ENCODE results near the gene MCFD2. TPM values are rescaled to one million over a fixed set of nuclear protein-coding genes. Genes with fewer than 3 reads are reported as not detected.

Gene MCFD2
- total and polyA plus RNA-seq, 9 donors, result 35.7 to 49.7 (median 43.9) TPM

- H3K36me3 ChIP-seq (ENCODE audit: control insufficient read depth, insufficient read depth, low read length), result no peaks in the 10 kb centered on the region
- no peaks in the 10 kb centered on the region for H3K27me3 ChIP-seq (ENCODE audit: control insufficient read depth, insufficient read depth, low read length)
- DNase-seq, result no peak
- no peaks in the 10 kb centered on the region for H3K4me1 ChIP-seq (ENCODE audit: control insufficient read depth, insufficient read depth, low read length)
- peaks cover 9% of the 10 kb centered on the region for H3K9me3 ChIP-seq (replicated peaks; ENCODE audit: control insufficient read depth, low read depth, low read length)
- no peak overlapping the region for H3K27ac ChIP-seq (ENCODE audit: low read length)
- no peak overlapping the region for H3K4me3 ChIP-seq (ENCODE audit: low read length)
These were observed 7.5 kb upstream of the MCFD2 start for GRCh38 chr2:46923041-46923528.

DNA sequence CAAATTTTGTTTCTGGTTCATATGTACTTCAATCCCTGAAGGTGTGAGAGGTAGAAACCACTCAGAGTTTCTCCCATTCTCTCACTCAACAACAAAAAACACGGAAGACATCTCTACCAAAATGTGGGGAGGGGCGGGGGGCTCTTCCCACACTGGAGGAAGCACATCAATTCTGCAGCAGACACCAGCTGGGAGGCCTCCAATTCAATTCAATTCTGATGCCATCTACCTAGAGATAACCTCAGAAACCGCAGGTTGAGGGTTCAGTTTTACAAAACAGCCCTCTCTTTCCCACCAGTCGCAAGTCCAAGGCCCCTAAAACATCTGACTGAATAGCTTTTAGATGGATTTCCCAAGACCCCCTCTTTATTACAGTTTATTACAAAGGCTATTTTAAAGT is 7.0 kb upstream of the MCFD2 start:
- Histone ChIP-seq H3K9me3 (replicated peaks; ENCODE audit: control insufficient read depth, low read depth, low read length) (peaks cover 5% of the 10 kb centered on the region), H3K4me3 (ENCODE audit: low read length) (no peak overlapping the region), H3K36me3 (ENCODE audit: control insufficient read depth, insufficient read depth, low read length) (no peaks in the 10 kb centered on the region), H3K4me1 (ENCODE audit: control insufficient read depth, insufficient read depth, low read length) (no peaks in the 10 kb centered on the region), H3K27me3 (ENCODE audit: control insufficient read depth, insufficient read depth, low read length) (no peaks in the 10 kb centered on the region), H3K27ac (ENCODE audit: low read length) (no peak overlapping the region)
- no CpG with 5 or more reads among the region's 4 CpGs for WGBS (ENCODE audit: insufficient coverage)
- DNase-seq, result no peak

DNA sequence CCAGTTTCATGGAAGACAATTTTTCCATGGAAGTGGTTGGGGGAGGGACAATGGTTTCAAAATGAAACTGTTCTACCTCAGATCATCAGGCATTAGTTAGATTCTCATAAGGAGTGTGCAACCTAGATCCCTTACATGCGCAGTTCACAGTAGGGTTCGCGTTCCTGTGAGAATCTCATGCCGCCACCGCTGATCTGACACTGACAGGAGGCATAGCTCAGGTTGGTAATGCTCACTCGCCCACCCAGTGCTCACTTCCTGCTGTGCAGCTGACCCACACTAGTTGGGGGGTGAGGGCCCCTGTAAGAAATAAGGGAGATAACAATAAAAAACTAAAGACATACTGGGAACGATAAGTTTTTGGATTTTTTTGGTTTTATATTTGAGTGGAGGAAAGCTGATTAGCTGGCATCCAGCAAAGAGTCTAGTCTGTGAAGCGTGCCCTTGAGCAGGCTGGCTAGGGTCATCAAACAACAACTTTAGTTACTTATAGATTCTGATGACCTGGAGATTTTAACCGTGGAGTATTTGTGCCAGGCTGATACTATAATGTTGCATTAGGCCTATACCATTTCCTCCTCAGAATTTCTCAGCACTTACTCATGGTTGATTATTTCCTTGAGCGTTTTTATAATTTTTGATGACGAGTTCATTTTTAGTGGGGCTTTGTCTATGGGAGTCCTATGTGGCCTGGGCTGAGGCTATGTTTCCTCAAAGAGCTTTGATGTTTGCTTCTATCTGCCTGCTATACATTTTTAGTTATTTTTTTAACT is 6.3 kb upstream of the MCFD2 start:
- no peak for DNase-seq
- Histone ChIP-seq H3K27me3 (ENCODE audit: control insufficient read depth, insufficient read depth, low read length) (no peaks in the 10 kb centered on the region), H3K9me3 (replicated peaks; ENCODE audit: control insufficient read depth, low read depth, low read length) (peaks cover 5% of the 10 kb centered on the region), H3K36me3 (ENCODE audit: control insufficient read depth, insufficient read depth, low read length) (no peaks in the 10 kb centered on the region), H3K4me3 (ENCODE audit: low read length) (no peak overlapping the region), H3K4me1 (ENCODE audit: control insufficient read depth, insufficient read depth, low read length) (peaks cover 2% of the 10 kb centered on the region), H3K27ac (ENCODE audit: low read length) (no peak overlapping the region)
- WGBS (ENCODE audit: insufficient coverage), result 93% methylated on average over 3 of the region's 11 CpGs

DNA sequence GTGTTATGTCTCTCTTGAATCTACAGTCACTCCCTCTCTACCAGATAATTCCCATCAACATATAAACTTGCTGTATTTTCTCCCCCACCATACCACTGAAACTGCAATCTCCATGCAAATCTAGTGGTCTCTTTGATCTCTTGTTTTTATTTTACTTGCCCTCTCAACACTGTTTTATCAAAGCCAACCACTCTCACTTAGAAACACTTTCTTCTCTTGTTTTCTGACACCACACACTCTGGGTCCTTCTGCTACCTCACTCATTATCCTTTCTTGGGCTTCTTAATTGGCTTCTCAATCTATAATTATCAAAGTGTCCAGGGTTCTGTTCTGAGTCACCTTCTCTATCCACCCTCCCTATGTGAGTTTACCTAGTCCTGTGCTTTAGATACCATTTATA is 2.0 kb upstream of the MCFD2 start:
- Histone ChIP-seq H3K4me3 (ENCODE audit: low read length) (no peak overlapping the region), H3K27ac (ENCODE audit: low read length) (no peak overlapping the region), H3K9me3 (replicated peaks; ENCODE audit: control insufficient read depth, low read depth, low read length) (no peaks in the 10 kb centered on the region), H3K4me1 (ENCODE audit: control insufficient read depth, insufficient read depth, low read length) (peaks cover 17% of the 10 kb centered on the region), H3K36me3 (ENCODE audit: control insufficient read depth, insufficient read depth, low read length) (peaks cover 5% of the 10 kb centered on the region), H3K27me3 (ENCODE audit: control insufficient read depth, insufficient read depth, low read length) (no peaks in the 10 kb centered on the region)
- no peak for DNase-seq

DNA sequence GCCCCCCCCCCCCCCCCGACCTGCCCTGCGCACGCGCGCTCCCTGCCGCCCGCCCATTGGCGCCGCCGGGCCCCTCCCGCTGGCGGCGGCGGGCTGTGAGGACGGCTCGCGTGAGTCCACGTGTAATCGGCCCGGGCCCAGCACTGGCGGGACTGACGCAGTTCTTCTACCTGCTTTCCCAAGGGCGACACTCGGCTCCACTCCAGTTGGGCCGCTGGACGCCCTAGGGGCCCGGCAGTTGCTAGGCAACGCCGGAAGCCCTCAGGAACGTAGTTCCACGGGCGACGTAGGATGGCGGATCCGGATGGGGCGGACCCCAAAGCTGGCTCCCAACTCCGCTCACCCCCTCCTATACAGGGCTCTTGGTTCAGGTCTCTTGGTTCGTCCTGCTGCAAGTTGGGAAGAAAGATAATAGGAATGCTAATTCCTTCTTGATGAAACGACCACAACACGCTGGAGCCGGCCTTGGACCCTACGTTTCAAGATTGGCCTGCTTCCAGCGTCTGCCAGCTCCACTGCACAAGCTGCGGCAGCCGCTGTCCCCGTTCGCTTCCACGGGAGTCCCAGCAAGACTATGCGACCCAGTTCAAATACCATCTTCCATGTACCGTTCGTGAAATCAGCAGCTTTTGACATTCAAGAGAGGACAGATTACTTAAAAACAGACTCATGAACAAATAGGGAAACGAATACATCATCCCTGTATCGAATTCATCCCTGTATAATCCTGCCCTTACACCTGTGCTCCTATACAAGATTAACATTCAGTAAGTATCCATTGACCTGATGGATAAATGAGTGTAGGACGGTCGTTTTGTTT is 415 bp upstream of the MCFD2 start:
- Histone ChIP-seq H3K27ac (ENCODE audit: low read length) (peak overlapping the region; percentile 90), H3K4me3 (ENCODE audit: low read length) (peak overlapping the region; percentile 100), H3K9me3 (replicated peaks; ENCODE audit: control insufficient read depth, low read depth, low read length) (no peaks in the 10 kb centered on the region), H3K27me3 (ENCODE audit: control insufficient read depth, insufficient read depth, low read length) (no peaks in the 10 kb centered on the region), H3K36me3 (ENCODE audit: control insufficient read depth, insufficient read depth, low read length) (peaks cover 8% of the 10 kb centered on the region), H3K4me1 (ENCODE audit: control insufficient read depth, insufficient read depth, low read length) (peaks cover 17% of the 10 kb centered on the region)
- DNase-seq, result peak; percentile 97
- WGBS (ENCODE audit: insufficient coverage), result 0% methylated on average over 30 of the region's 55 CpGs

- WGBS (ENCODE audit: insufficient coverage), result 20% methylated on average over 7 of the region's 11 CpGs
- H3K27ac ChIP-seq (ENCODE audit: low read length), result peak overlapping the region; percentile 90
These were observed 902 bp downstream of the MCFD2 start for GRCh38 chr2:46914578-46915230.

DNA sequence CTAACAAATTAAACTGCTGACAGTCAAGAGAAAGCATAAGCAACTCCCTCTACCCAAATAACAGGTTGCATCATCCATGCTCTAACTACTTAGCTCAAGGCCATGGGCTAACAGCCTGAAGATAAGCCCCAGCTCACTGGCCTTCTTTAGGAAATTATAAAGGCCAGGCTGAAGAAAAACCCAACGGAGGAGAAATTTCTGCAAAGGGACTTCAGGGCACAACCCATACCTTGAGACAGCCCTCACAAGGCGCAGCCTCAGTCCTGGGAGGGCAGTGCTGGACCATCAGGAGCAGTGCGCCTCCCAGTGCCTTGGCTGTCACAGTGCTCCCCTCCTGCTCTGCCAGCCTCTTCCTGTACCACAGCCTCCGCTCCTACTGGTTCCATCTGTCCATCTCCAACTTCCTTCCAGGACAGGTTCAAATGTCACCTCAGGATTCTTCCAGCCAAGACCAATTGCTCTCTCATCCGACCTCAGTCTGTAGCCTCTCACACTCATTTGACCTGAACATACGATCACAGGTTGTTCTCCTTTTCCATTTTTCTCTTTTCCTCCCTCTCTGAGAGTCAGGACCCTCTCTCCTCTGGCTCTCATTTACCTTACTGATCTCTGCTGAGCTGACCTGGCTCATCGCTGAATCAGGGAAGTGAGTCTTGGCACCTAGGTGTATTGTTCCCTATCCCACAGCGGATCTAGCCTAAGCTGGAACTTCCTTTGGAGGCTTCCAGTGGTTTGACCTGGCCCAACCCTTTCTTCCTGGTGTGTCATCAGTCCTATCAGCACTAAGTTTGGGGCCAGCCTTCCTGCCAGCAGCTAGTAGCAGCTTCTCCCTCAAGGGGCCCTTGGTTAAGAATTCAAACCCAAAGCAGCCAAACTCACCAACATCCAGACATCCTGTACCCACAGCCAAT is 1.9 kb downstream of the MCFD2 start:
- no peaks in the 10 kb centered on the region for H3K27me3 ChIP-seq (ENCODE audit: control insufficient read depth, insufficient read depth, low read length)
- no peak for DNase-seq
- H3K4me3 ChIP-seq (ENCODE audit: low read length), result no peak overlapping the region
- WGBS (ENCODE audit: insufficient coverage), result 83% methylated on average over 8 of the region's 8 CpGs
- no peak overlapping the region for H3K27ac ChIP-seq (ENCODE audit: low read length)
- H3K4me1 ChIP-seq (ENCODE audit: control insufficient read depth, insufficient read depth, low read length), result peaks cover 17% of the 10 kb centered on the region
- H3K36me3 ChIP-seq (ENCODE audit: control insufficient read depth, insufficient read depth, low read length), result peaks cover 26% of the 10 kb centered on the region
- no peaks in the 10 kb centered on the region for H3K9me3 ChIP-seq (replicated peaks; ENCODE audit: control insufficient read depth, low read depth, low read length)

More at GRCh38 chr2:46914578-46915230, 902 bp downstream of the MCFD2 start:
- Histone ChIP-seq H3K9me3 (replicated peaks; ENCODE audit: control insufficient read depth, low read depth, low read length) (no peaks in the 10 kb centered on the region), H3K27me3 (ENCODE audit: control insufficient read depth, insufficient read depth, low read length) (no peaks in the 10 kb centered on the region), H3K36me3 (ENCODE audit: control insufficient read depth, insufficient read depth, low read length) (peaks cover 16% of the 10 kb centered on the region), H3K4me3 (ENCODE audit: low read length) (peak overlapping the region; percentile 100), H3K4me1 (ENCODE audit: control insufficient read depth, insufficient read depth, low read length) (peaks cover 17% of the 10 kb centered on the region)
- DNase-seq, result no peak

GRCh38 chr2:46909771-46910419 is 5.7 kb downstream of the MCFD2 start:
- no peak overlapping the region for H3K27ac ChIP-seq (ENCODE audit: low read length)
- peaks cover 12% of the 10 kb centered on the region for H3K4me1 ChIP-seq (ENCODE audit: control insufficient read depth, insufficient read depth, low read length)
- no peak overlapping the region for H3K4me3 ChIP-seq (ENCODE audit: low read length)
- WGBS (ENCODE audit: insufficient coverage), result 91% methylated on average over 3 of the region's 6 CpGs
- peaks cover 55% of the 10 kb centered on the region for H3K36me3 ChIP-seq (ENCODE audit: control insufficient read depth, insufficient read depth, low read length)
- H3K27me3 ChIP-seq (ENCODE audit: control insufficient read depth, insufficient read depth, low read length), result no peaks in the 10 kb centered on the region
- H3K9me3 ChIP-seq (replicated peaks; ENCODE audit: control insufficient read depth, low read depth, low read length), result no peaks in the 10 kb centered on the region
- no peak for DNase-seq

DNA sequence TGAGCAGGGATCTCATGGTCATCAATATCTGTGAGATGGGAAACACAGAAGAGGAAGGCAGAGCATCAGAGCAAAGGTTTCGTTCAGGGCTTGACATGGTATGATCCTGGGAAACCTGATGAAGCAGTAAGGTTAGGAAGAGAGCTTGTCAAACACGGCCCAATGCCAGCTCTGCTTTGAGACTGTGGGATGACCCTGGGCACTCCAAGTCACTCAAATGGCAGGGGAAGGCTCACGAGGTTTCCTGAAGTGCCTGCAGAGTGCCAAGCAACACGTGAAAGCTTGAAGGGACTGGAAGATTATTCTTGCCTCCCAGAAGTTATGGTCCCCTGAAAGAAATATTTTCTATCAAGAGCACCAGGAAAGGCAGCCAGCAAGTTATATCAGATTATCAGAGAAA is 6.5 kb downstream of the MCFD2 start:
- Histone ChIP-seq H3K4me1 (ENCODE audit: control insufficient read depth, insufficient read depth, low read length) (peaks cover 9% of the 10 kb centered on the region), H3K9me3 (replicated peaks; ENCODE audit: control insufficient read depth, low read depth, low read length) (no peaks in the 10 kb centered on the region), H3K27me3 (ENCODE audit: control insufficient read depth, insufficient read depth, low read length) (no peaks in the 10 kb centered on the region), H3K4me3 (ENCODE audit: low read length) (no peak overlapping the region), H3K36me3 (ENCODE audit: control insufficient read depth, insufficient read depth, low read length) (peaks cover 57% of the 10 kb centered on the region), H3K27ac (ENCODE audit: low read length) (no peak overlapping the region)
- WGBS (ENCODE audit: insufficient coverage), result 76% methylated on average over 4 of the region's 4 CpGs
- no peak for DNase-seq
